Mucosa of rectum (tissue), 2 donors: ENCODE data around the gene RYR3.

Experiments
- H3K27ac ChIP-seq, 2 donors: one replicate each; pipeline ENCODE4 v1.7.0; 2013; ENCODE audit warnings: inconsistent platforms in 2 of 2, low read depth in 2 of 2, low read length in 2 of 2
- H3K27me3 ChIP-seq, 2 donors: one replicate each; pipeline ENCODE4 v1.7.0; 2013; ENCODE audit warnings: low read length in 2 of 2; ENCODE audit not compliant: control insufficient read depth in 2 of 2, insufficient read depth in 2 of 2
- H3K36me3 ChIP-seq, 2 donors: one replicate each; pipeline ENCODE4 v1.7.0; 2013; ENCODE audit warnings: low read length in 2 of 2; ENCODE audit not compliant: control insufficient read depth in 2 of 2, insufficient read depth in 2 of 2
- H3K4me1 ChIP-seq, 2 donors: one replicate each; pipeline ENCODE4 v1.7.0; 2013; ENCODE audit warnings: low read length in 2 of 2, mild to moderate bottlenecking in 1 of 2; ENCODE audit not compliant: control insufficient read depth in 2 of 2, insufficient read depth in 2 of 2
- H3K4me3 ChIP-seq, 2 donors: one replicate each; pipeline ENCODE4 v1.7.0; 2013; ENCODE audit warnings: low read length in 2 of 2
- H3K9ac ChIP-seq, 2 donors: one replicate each; pipeline ENCODE4 v1.7.0; 2013; ENCODE audit warnings: low read length in 2 of 2, low read depth in 1 of 2, mild to moderate bottlenecking in 1 of 2
- H3K9me3 ChIP-seq, 2 donors: one replicate each; pipeline ENCODE4 v1.7.0; 2013; ENCODE audit warnings: low read length in 2 of 2; ENCODE audit not compliant: control insufficient read depth in 2 of 2
- donor health status: healthy.
- donor health status: Normal muscosa, but diverticular disease.

The RYR3 gene

GRCh38 chr15:33857726-33858125, 547.0 kb downstream of the RYR3 start:
- Histone ChIP-seq H3K9me3 (no peaks in the 10 kb centered on the region), H3K36me3 (no peaks in the 10 kb centered on the region), H3K9ac (no peak overlapping the region), H3K4me3 (no peak overlapping the region), H3K27me3 (no peaks in the 10 kb centered on the region), H3K27ac (no peak overlapping the region), H3K4me1 (no peaks in the 10 kb centered on the region)

GRCh38 chr15:33858836-33859235, 548.1 kb downstream of the RYR3 start:
- Histone ChIP-seq H3K27me3 (no peaks in the 10 kb centered on the region), H3K36me3 (no peaks in the 10 kb centered on the region), H3K4me3 (no peak overlapping the region), H3K9ac (no peak overlapping the region), H3K4me1 (no peaks in the 10 kb centered on the region), H3K9me3 (no peaks in the 10 kb centered on the region), H3K27ac (no peak overlapping the region)

GRCh38 chr15:33859992-33860545, 549.3 kb downstream of the RYR3 start:
- H3K9ac ChIP-seq, result no peak overlapping the region
- no peaks in the 10 kb centered on the region for H3K9me3 ChIP-seq
- H3K4me3 ChIP-seq, result no peak overlapping the region
- no peaks in the 10 kb centered on the region for H3K36me3 ChIP-seq
- no peak overlapping the region for H3K27ac ChIP-seq
- no peaks in the 10 kb centered on the region for H3K4me1 ChIP-seq
- no peaks in the 10 kb centered on the region for H3K27me3 ChIP-seq

GRCh38 chr15:33860754-33861153, 550.0 kb downstream of the RYR3 start:
- H3K9ac ChIP-seq, result no peak overlapping the region
- H3K4me3 ChIP-seq, result no peak overlapping the region
- no peaks in the 10 kb centered on the region for H3K4me1 ChIP-seq
- H3K9me3 ChIP-seq, result no peaks in the 10 kb centered on the region
- no peak overlapping the region for H3K27ac ChIP-seq
- no peaks in the 10 kb centered on the region for H3K27me3 ChIP-seq
- H3K36me3 ChIP-seq, result no peaks in the 10 kb centered on the region

- H3K9me3 ChIP-seq, result no peaks in the 10 kb centered on the region
- peaks cover 3 to 4% of the 10 kb centered on the region in 2 donors for H3K36me3 ChIP-seq
- H3K4me1 ChIP-seq, result no peaks in the 10 kb centered on the region
- H3K27ac ChIP-seq, result no peak overlapping the region
- H3K9ac ChIP-seq, result no peak overlapping the region
- H3K27me3 ChIP-seq, result no peaks in the 10 kb centered on the region
- H3K4me3 ChIP-seq, result no peak overlapping the region
These were observed 553.8 kb downstream of the RYR3 start for GRCh38 chr15:33864360-33865075.

- H3K9me3 ChIP-seq, result no peaks in the 10 kb centered on the region
- no peak overlapping the region for H3K9ac ChIP-seq
- no peaks in the 10 kb centered on the region for H3K4me1 ChIP-seq
- no peak overlapping the region for H3K4me3 ChIP-seq
- no peaks in the 10 kb centered on the region for H3K27me3 ChIP-seq
- peaks cover 4 to 7% of the 10 kb centered on the region in 2 donors for H3K36me3 ChIP-seq
- H3K27ac ChIP-seq, result no peak overlapping the region
These were observed 554.6 kb downstream of the RYR3 start for GRCh38 chr15:33865416-33865815.

- no peak overlapping the region for H3K9ac ChIP-seq
- H3K27me3 ChIP-seq, result no peaks in the 10 kb centered on the region
- no peak overlapping the region for H3K4me3 ChIP-seq
- H3K9me3 ChIP-seq, result no peaks in the 10 kb centered on the region
- peaks cover 4 to 7% of the 10 kb centered on the region in 2 donors for H3K36me3 ChIP-seq
- H3K27ac ChIP-seq, result no peak overlapping the region
- no peaks in the 10 kb centered on the region for H3K4me1 ChIP-seq
These were observed 555.5 kb downstream of the RYR3 start for GRCh38 chr15:33866101-33866737.

- Histone ChIP-seq H3K4me1 (no peaks in the 10 kb centered on the region), H3K27ac (no peak overlapping the region), H3K9ac (no peak overlapping the region), H3K36me3 (peaks cover 0 to 4% of the 10 kb centered on the region in 2 donors), H3K4me3 (no peak overlapping the region), H3K9me3 (no peaks in the 10 kb centered on the region), H3K27me3 (no peaks in the 10 kb centered on the region)
These were observed 561.2 kb downstream of the RYR3 start for GRCh38 chr15:33871980-33872379.

- Histone ChIP-seq H3K36me3 (peaks cover 0 to 4% of the 10 kb centered on the region in 2 donors), H3K4me3 (no peak overlapping the region), H3K27ac (no peak overlapping the region)
These were observed 561.8 kb downstream of the RYR3 start for GRCh38 chr15:33872416-33873106.

GRCh38 chr15:33874156-33874555, 563.4 kb downstream of the RYR3 start:
- Histone ChIP-seq H3K9ac (no peak overlapping the region), H3K27me3 (no peaks in the 10 kb centered on the region), H3K4me1 (no peaks in the 10 kb centered on the region), H3K4me3 (no peak overlapping the region), H3K9me3 (no peaks in the 10 kb centered on the region), H3K27ac (no peak overlapping the region), H3K36me3 (peaks cover 0 to 4% of the 10 kb centered on the region in 2 donors)

More at GRCh38 chr15:33872416-33873106, 561.8 kb downstream of the RYR3 start:
- H3K4me1 ChIP-seq, result no peaks in the 10 kb centered on the region
- H3K9ac ChIP-seq, result no peak overlapping the region
- H3K27me3 ChIP-seq, result no peaks in the 10 kb centered on the region
- H3K9me3 ChIP-seq, result no peaks in the 10 kb centered on the region
